Liver (tissue), 9 donors: ENCODE measurements around the gene STX2. TPM values are rescaled to one million over a fixed set of nuclear protein-coding genes. Genes with fewer than 3 reads are reported as not detected.

Experiments
- DNase-seq: peaks from one replicate; pipeline ENCODE4 v3.0.0-alpha.2; 2017; ENCODE audit warnings: low spot score
- H3K27ac ChIP-seq, 2 donors: one replicate each; pipeline ENCODE4 v1.7.0; 2013; ENCODE audit warnings: inconsistent platforms in 2 of 2, low read length in 2 of 2, control low read depth in 1 of 2, low read depth in 1 of 2, mild to moderate bottlenecking in 1 of 2
- H3K27me3 ChIP-seq, 4 donors: one replicate each; pipeline versions ENCODE4 v1.6.1 to v1.7.0; 2013; ENCODE audit warnings: low read length in 3 of 4, inconsistent platforms in 1 of 4, mild to moderate bottlenecking in 1 of 4, moderate library complexity in 1 of 4; ENCODE audit not compliant: control insufficient read depth in 4 of 4, insufficient read depth in 4 of 4
- H3K36me3 ChIP-seq, 4 donors: one replicate each; pipeline versions ENCODE4 v1.6.1 to v1.7.0; 2013; ENCODE audit warnings: low read length in 3 of 4, mild to moderate bottlenecking in 3 of 4, low read depth in 1 of 4, moderate library complexity in 1 of 4; ENCODE audit not compliant: control insufficient read depth in 4 of 4, insufficient read depth in 3 of 4
- H3K4me1 ChIP-seq, 4 donors: one replicate each; pipeline versions ENCODE4 v1.6.1 to v1.7.0; 2013; ENCODE audit warnings: low read length in 3 of 4, mild to moderate bottlenecking in 3 of 4, moderate library complexity in 1 of 4; ENCODE audit not compliant: control insufficient read depth in 4 of 4, insufficient read depth in 4 of 4
- H3K4me3 ChIP-seq, 3 donors: one replicate each; pipeline versions ENCODE4 v1.6.1 to v1.7.0; 2013; ENCODE audit warnings: low read length in 3 of 3, control low read depth in 1 of 3, low read depth in 1 of 3, mild to moderate bottlenecking in 1 of 3
- H3K9ac ChIP-seq, 2 donors: one replicate each; pipeline ENCODE4 v1.7.0; 2013; ENCODE audit warnings: low read length in 2 of 2, mild to moderate bottlenecking in 2 of 2, moderate library complexity in 2 of 2, control low read depth in 1 of 2, low read depth in 1 of 2
- H3K9me3 ChIP-seq, 4 donors: one replicate each; pipeline versions ENCODE4 v1.6.1 to v1.7.0; 2013; ENCODE audit warnings: low read length in 3 of 4; ENCODE audit not compliant: control insufficient read depth in 4 of 4
- ATF3 ChIP-seq: IDR thresholded peaks from 2 replicates; pipeline ENCODE4 v1.6.1; 2016; ENCODE audit warnings: antibody characterized with exemption
- CTCF ChIP-seq: fragments of 150-350 bp; IDR thresholded peaks from 2 replicates; pipeline ENCODE4 v1.5.1; 2017; ENCODE audit warnings: improper control_type of control experiment, low read depth, low read length; ENCODE audit not compliant: missing input control
- EGR1 ChIP-seq, 2 donors: IDR thresholded peaks; 2 replicates each; pipeline ENCODE4 v1.6.1; 2016 to 2018; ENCODE audit warnings: antibody characterized with exemption in 2 of 2, low read depth in 2 of 2
- FOXA2 ChIP-seq: IDR thresholded peaks from 2 replicates; pipeline ENCODE4 v1.6.1; 2016; ENCODE audit warnings: antibody characterized with exemption
- GABPA ChIP-seq, 2 donors: IDR thresholded peaks in 1 of 2; conservative IDR thresholded peaks in 1 of 2; 2 replicates each; pipeline ENCODE4 v1.6.1; 2016; ENCODE audit warnings: antibody characterized with exemption in 2 of 2, mild to moderate bottlenecking in 1 of 2, moderate library complexity in 1 of 2
- HNF4A ChIP-seq, 2 donors: conservative IDR thresholded peaks; 2 replicates each; pipeline ENCODE4 v1.6.1; 2016; ENCODE audit warnings: antibody characterized with exemption in 2 of 2, mild to moderate bottlenecking in 2 of 2
- HNF4G ChIP-seq: IDR thresholded peaks from 2 replicates; pipeline ENCODE4 v1.6.1; 2016; ENCODE audit warnings: antibody characterized with exemption
- JUND ChIP-seq, 2 donors: IDR thresholded peaks; 2 replicates each; pipeline ENCODE4 v1.6.1; 2016; ENCODE audit warnings: antibody characterized with exemption in 2 of 2
- MAX ChIP-seq: IDR thresholded peaks from 2 replicates; pipeline ENCODE4 v1.6.1; 2016; ENCODE audit warnings: antibody characterized with exemption
- RAD21 ChIP-seq, 2 donors: IDR thresholded peaks; 2 replicates each; pipeline ENCODE4 v1.6.1; 2016; ENCODE audit warnings: antibody characterized with exemption in 2 of 2, mild to moderate bottlenecking in 2 of 2
- REST ChIP-seq: IDR thresholded peaks from 2 replicates; pipeline ENCODE4 v1.6.1; 2016; ENCODE audit warnings: antibody characterized with exemption, mild to moderate bottlenecking
- RXRA ChIP-seq, 2 donors: IDR thresholded peaks; 2 replicates each; pipeline ENCODE4 v1.6.1; 2017 to 2018; ENCODE audit warnings: antibody characterized with exemption in 2 of 2, mild to moderate bottlenecking in 1 of 2
- SP1 ChIP-seq: IDR thresholded peaks from 2 replicates; pipeline ENCODE4 v1.6.1; 2018; ENCODE audit warnings: antibody characterized with exemption, mild to moderate bottlenecking
- TAF1 ChIP-seq: conservative IDR thresholded peaks from 2 replicates; pipeline ENCODE4 v1.6.1; 2016; ENCODE audit warnings: antibody characterized with exemption, mild to moderate bottlenecking
- ZBTB33 ChIP-seq: IDR thresholded peaks from 2 replicates; pipeline ENCODE4 v1.6.1; 2016; ENCODE audit warnings: antibody characterized with exemption
- WGBS: extraction: QIAGEN DNeasy Blood & Tissue Kit; methylation state at CpG from one replicate; pipeline ENCODE4 v1.1.7; 2013; 5-methylcytosine and 5-hydroxymethylcytosine counted together
- polyA plus RNA-seq, 2 donors: library from polyadenylated mRNA; stranded (reverse) in 1 of 2; unstranded in 1 of 2; fragments of 200-250 nt in 1 of 2; fragments of >200 nt in 1 of 2; fragmentation: Nextera tagmentation in 1 of 2; extraction: Ambion mirVana in 1 of 2; gene quantifications; one replicate each; pipeline versions ENCODE4 v1.2.1 to v1.2.3, GENCODE V29; 2013 to 2015
- total RNA-seq, 2 donors: library from RNA; depleted of rRNA; stranded (reverse); fragments of >200 nt; gene quantifications; one replicate each; pipeline ENCODE4 v1.2.3, GENCODE V29; 2014
- donor health status: healthy.
- donor health status: healthy.
- donor health status: healthy.
- donor health status: healthy.
- donor health status: healthy.

The STX2 gene
- total and polyA plus RNA-seq, 4 donors, result 4.7 to 13.8 (median 8.9) TPM

GRCh38 chr12:130847112-130847511 lies 8.1 kb upstream of the STX2 start:
- WGBS, result 80% methylated on average over 7 of the region's 7 CpGs
- H3K36me3 ChIP-seq, result no peaks in the 10 kb centered on the region
- no peak for TF ChIP-seq SP1
- TF ChIP-seq RAD21 (IDR thresholded peaks at IDR 0.05), result no peak
- TF ChIP-seq RXRA (IDR thresholded peaks at IDR 0.05), result no peak
- TF ChIP-seq ATF3, result no peak
- no peak for TF ChIP-seq FOXA2
- TF ChIP-seq CTCF, result no peak
- no peak for TF ChIP-seq HNF4G
- no peak for TF ChIP-seq HNF4A (conservative IDR thresholded peaks at IDR 0.05)
- TF ChIP-seq JUND (IDR thresholded peaks at IDR 0.05), result no peak
- TF ChIP-seq ZBTB33, result no peak
- H3K27me3 ChIP-seq, result no peaks in the 10 kb centered on the region
- DNase-seq, result no peak
- H3K4me1 ChIP-seq, result no peaks in the 10 kb centered on the region
- no peak overlapping the region for H3K4me3 ChIP-seq
- H3K27ac ChIP-seq, result no peak overlapping the region
- no peaks in the 10 kb centered on the region for H3K9me3 ChIP-seq
- H3K9ac ChIP-seq, result no peak overlapping the region

GRCh38 chr12:130846369-130846768 lies 7.3 kb upstream of the STX2 start:
- Histone ChIP-seq H3K9ac (no peak overlapping the region), H3K4me1 (no peaks in the 10 kb centered on the region), H3K27ac (no peak overlapping the region), H3K36me3 (no peaks in the 10 kb centered on the region), H3K4me3 (no peak overlapping the region), H3K9me3 (no peaks in the 10 kb centered on the region), H3K27me3 (no peaks in the 10 kb centered on the region)
- no peak for DNase-seq
- TF ChIP-seq EGR1 (IDR thresholded peaks at IDR 0.05; ENCODE audit: low read depth in 2 of 2) (no peak), ATF3 (no peak), RXRA (IDR thresholded peaks at IDR 0.05) (no peak), REST (no peak), TAF1 (no peak), JUND (IDR thresholded peaks at IDR 0.05) (no peak), CTCF (no peak), RAD21 (IDR thresholded peaks at IDR 0.05) (no peak), ZBTB33 (no peak), GABPA (IDR thresholded peaks at IDR 0.05 in 1 of 2, conservative IDR thresholded peaks at IDR 0.05 in 1 of 2) (no peak), HNF4A (conservative IDR thresholded peaks at IDR 0.05) (no peak), MAX (no peak), FOXA2 (no peak)
